HG02759 (cell line): ENCODE results near the gene NRIP2.

Experiments
- ATAC-seq: cut with Tn5 transposase; IDR thresholded peaks from one replicate; pipeline ENCODE4 v1.9.1; 2021; ENCODE audit warnings: mild to moderate bottlenecking, moderate library complexity; ENCODE audit not compliant: unreplicated experiment

The NRIP2 gene

GRCh38 chr12:2811801-2812200 is 23.0 kb downstream of the NRIP2 start:
- no peak for ATAC-seq

GRCh38 chr12:2806700-2807099 is 28.1 kb downstream of the NRIP2 start:
- no peak for ATAC-seq

GRCh38 chr12:2805143-2805520 is 29.7 kb downstream of the NRIP2 start:
- ATAC-seq = no peak

GRCh38 chr12:2804393-2805142 is 30.3 kb downstream of the NRIP2 start:
- ATAC-seq = no peak

- ATAC-seq = no peak
Measured at GRCh38 chr12:2803635-2804392, 31.0 kb downstream of the NRIP2 start.

- ATAC-seq = no peak
Measured at GRCh38 chr12:2801044-2801783, 33.6 kb downstream of the NRIP2 start.

- ATAC-seq = no peak
Measured at GRCh38 chr12:2800046-2800570, 34.7 kb downstream of the NRIP2 start.

GRCh38 chr12:2797721-2798418 is 37.0 kb downstream of the NRIP2 start:
- no peak for ATAC-seq

- ATAC-seq = no peak
Measured at GRCh38 chr12:2796187-2796666, 38.6 kb downstream of the NRIP2 start.

- ATAC-seq = peak; percentile 74
Measured at GRCh38 chr12:2795291-2796186, 39.3 kb downstream of the NRIP2 start.

- ATAC-seq = peak; percentile 88
Measured at GRCh38 chr12:2794736-2795289, 40.0 kb downstream of the NRIP2 start, which contains the start of gene FKBP4. Gene FKBP4, plus strand, starts transcription at chr12:2794970. Its CDS starts 170 bp downstream, at chr12:2795140.

GRCh38 chr12:2794191-2794735 is 40.6 kb downstream of the NRIP2 start:
- ATAC-seq = peak; percentile 4

- ATAC-seq = no peak
Measured at GRCh38 chr12:2793561-2793960, 41.3 kb downstream of the NRIP2 start.

GRCh38 chr12:2792671-2793500 is 41.9 kb downstream of the NRIP2 start:
- no peak for ATAC-seq

GRCh38 chr12:2791089-2791488 is 43.7 kb downstream of the NRIP2 start:
- ATAC-seq = no peak

- no peak for ATAC-seq
Measured at GRCh38 chr12:2785017-2785416, 49.8 kb downstream of the NRIP2 start.

GRCh38 chr12:2783936-2784600 is 50.8 kb downstream of the NRIP2 start:
- no peak for ATAC-seq
